ENCODE results near the gene SLC38A2.
"Not testable (repeated sequence)": the region's sequence is repeated elsewhere in the genome, so short reads cannot be mapped to it uniquely, and the experiment has no call there.

The SLC38A2 gene

GRCh38 chr12:46332260-46332659 lies 40.3 kb downstream of the SLC38A2 start:
- DNase-seq (ENCODE audit: extremely low read depth in 1 of 2, low read depth in 1 of 2), result no peak

GRCh38 chr12:46325075-46325474 lies 47.5 kb downstream of the SLC38A2 start:
- DNase-seq (ENCODE audit: extremely low read depth in 1 of 2, low read depth in 1 of 2), result not testable (repeated sequence)

DNA sequence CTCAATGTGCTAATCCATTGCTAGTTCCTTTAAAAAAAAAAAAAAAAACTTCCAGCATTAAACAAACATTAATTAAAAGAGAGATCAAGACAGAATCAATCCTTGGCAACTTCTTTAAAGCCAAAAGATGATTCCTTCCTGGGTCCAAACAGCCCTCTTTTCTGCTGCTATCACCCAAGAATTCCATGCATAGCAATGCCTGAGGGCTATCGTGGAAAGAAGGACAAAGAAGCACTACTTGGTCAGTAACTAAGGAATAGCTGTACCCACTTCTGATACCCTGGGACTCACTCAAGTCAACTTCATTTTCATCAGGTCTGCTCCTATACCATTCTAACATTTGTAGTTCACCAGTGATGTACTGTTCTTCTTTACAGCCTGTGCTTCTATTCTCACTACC lies 51.8 kb downstream of the SLC38A2 start:
- no peak for DNase-seq (ENCODE audit: extremely low read depth in 1 of 2, low read depth in 1 of 2)

DNA sequence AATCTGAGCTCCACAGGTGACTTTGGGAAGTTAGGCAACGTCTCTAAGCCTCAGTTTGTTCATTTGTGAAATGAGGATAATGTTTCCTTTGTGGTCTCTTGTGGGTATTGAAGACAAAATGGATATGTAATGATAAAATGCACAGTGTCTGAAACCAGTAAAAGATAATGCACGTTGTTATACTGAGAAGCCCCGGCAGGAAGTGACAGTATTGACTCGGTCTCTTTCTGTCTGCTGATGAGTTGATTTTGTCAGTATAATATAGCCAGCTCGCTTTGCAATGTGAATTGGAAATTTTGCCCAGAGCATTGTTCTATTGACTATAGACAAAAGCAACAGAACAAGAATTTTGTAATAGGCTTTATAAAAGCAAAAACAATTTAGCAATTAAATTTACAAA lies 54.5 kb downstream of the SLC38A2 start:
- no peak for DNase-seq (ENCODE audit: extremely low read depth in 1 of 2, low read depth in 1 of 2)

Measured in stimulated activated CD8-positive, alpha-beta memory T cell treated with anti-CD3 and anti-CD28 coated beads, Interleukin-7, amount 100 ng/mL, for 48 hours (primary cell).